Measurements from ENCODE around the gene PIP5K1B. TPM values are rescaled to one million over a fixed set of nuclear protein-coding genes. Genes with fewer than 3 reads are reported as not detected.

The PIP5K1B gene
- total RNA-seq, 1 experiment from 2014 or later = 2.5 TPM

DNA sequence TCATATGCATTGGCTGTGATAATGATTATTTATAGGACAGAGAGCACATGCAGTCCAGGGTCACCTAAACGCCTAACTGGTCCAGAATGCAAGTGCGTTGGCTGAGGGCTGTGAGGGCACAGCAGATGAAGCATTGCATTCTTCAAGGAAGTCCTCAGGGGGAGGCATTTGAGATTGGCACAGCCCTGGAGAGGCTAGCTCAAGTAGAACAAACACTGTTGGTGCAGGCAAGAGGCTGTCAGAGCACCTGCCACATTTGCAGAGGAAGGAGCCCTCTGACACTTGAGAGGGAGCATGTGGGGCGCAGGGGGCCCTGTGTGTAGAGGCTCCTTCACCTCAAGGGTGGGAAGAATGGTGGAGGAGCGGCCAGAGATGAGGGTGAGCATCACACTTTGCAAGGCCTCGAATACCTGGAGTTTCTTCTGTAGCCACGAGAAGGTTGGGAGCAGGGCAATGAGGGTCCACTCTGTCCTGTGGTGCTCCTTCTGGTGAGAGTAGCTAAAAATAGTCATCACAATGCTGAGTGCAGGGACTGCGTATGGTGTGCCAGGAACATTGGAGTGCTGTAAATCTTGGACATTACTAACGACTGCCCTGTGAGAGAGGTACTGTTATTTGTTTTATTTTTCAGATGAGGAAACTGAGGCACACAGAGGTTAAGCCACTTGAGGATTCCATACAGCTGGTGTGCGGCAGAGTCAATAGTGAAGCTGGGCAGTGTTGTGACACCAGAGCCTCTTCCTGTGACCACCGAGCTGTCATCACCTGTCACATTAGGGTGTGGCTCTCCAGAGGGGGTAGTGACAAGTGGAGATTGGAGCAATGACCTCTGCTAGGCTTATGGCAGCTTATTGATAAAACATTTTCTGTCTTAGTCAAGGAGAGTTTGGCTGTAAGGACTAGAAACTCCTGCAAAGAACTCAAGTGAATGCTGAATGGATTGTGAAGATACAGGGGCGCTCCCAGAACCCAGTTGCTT is 100.2 kb downstream of the PIP5K1B start:
- Histone ChIP-seq H2BK20ac (ENCODE audit: low read depth, low read length, poor library complexity, severe bottlenecking) (no peak overlapping the region), H3K4me1 (ENCODE audit: insufficient read depth, low read length) (no peaks in the 10 kb centered on the region), H3K56ac (ENCODE audit: insufficient read length, low read depth, low read length) (no peak overlapping the region), H3K18ac (ENCODE audit: insufficient read length, low read depth, low read length) (no peak overlapping the region), H3K79me2 (ENCODE audit: insufficient read depth, low read length) (no peaks in the 10 kb centered on the region), H3T11ph (ENCODE audit: low read length) (no peak overlapping the region), H2BK12ac (ENCODE audit: insufficient read length, low read depth, low read length) (no peak overlapping the region), H3K9me3 (ENCODE audit: control insufficient read depth, low read depth, low read length) (no peaks in the 10 kb centered on the region), H2AFZ (ENCODE audit: low read length) (no peak overlapping the region), H3K23ac (ENCODE audit: insufficient read length, low read depth, low read length) (no peak overlapping the region), H3K14ac (ENCODE audit: insufficient read depth, low read length) (no peak overlapping the region), H2BK120ac (ENCODE audit: low read depth, low read length, poor library complexity, severe bottlenecking) (no peak overlapping the region), H2AK5ac (ENCODE audit: insufficient read length, low read length) (no peak overlapping the region), H4K91ac (ENCODE audit: insufficient read length, low read depth, low read length) (no peak overlapping the region), H4K5ac (ENCODE audit: insufficient read length, low read depth, low read length) (no peak overlapping the region), H3K9ac (ENCODE audit: extremely low read depth, insufficient read length, low read length) (no peak overlapping the region), H3K23me2 (ENCODE audit: insufficient read length, low read depth, low read length, poor library complexity, severe bottlenecking) (no peaks in the 10 kb centered on the region), H3K4me2 (ENCODE audit: insufficient read depth, insufficient read length, low read length) (no peak overlapping the region), H2BK5ac (ENCODE audit: insufficient read length, low read length) (no peak overlapping the region), H3K4ac (ENCODE audit: low read depth, low read length) (no peak overlapping the region), H3K27ac (ENCODE audit: insufficient read length, low read depth, low read length) (no peak overlapping the region), H3K27me3 (ENCODE audit: insufficient read depth, low read length) (no peaks in the 10 kb centered on the region), H4K20me1 (ENCODE audit: control insufficient read depth, insufficient read depth, insufficient read length) (no peaks in the 10 kb centered on the region), H2BK15ac (ENCODE audit: low read depth, low read length) (no peak overlapping the region), H4K8ac (replicated peaks; ENCODE audit: insufficient read length, low read depth, low read length) (no peak overlapping the region), H3K79me1 (ENCODE audit: insufficient read depth, low read depth, low read length, poor library complexity, severe bottlenecking) (no peaks in the 10 kb centered on the region)
- no peaks in the 10 kb centered on the region for H3K36me3 Mint-ChIP-seq (ENCODE audit: insufficient read depth in 1 of 3, low read depth in 3 of 3)
- H3K27me3 Mint-ChIP-seq (ENCODE audit: low read depth) = no peaks in the 10 kb centered on the region; the same call in 1 of the 2 replicates
- H3K9me3 Mint-ChIP-seq = no peaks in the 10 kb centered on the region
- H3K4me1 Mint-ChIP-seq = peaks cover 2 to 6% of the 10 kb centered on the region in 2 experiments; a peak in 2 of 4 replicates
- TF ChIP-seq, protein P1, sequence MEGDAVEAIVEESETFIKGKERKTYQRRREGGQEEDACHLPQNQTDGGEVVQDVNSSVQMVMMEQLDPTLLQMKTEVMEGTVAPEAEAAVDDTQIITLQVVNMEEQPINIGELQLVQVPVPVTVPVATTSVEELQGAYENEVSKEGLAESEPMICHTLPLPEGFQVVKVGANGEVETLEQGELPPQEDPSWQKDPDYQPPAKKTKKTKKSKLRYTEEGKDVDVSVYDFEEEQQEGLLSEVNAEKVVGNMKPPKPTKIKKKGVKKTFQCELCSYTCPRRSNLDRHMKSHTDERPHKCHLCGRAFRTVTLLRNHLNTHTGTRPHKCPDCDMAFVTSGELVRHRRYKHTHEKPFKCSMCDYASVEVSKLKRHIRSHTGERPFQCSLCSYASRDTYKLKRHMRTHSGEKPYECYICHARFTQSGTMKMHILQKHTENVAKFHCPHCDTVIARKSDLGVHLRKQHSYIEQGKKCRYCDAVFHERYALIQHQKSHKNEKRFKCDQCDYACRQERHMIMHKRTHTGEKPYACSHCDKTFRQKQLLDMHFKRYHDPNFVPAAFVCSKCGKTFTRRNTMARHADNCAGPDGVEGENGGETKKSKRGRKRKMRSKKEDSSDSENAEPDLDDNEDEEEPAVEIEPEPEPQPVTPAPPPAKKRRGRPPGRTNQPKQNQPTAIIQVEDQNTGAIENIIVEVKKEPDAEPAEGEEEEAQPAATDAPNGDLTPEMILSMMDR (conservative IDR thresholded peaks at IDR 0.05) = no peak
- no peak overlapping the region for H3K4me3 Mint-ChIP-seq
- no CpG with 5 or more reads among the region's 11 CpGs for WGBS (ENCODE audit: extremely low coverage, insufficient read length, low lambda C conversion rate)
- no peak for DNase-seq
- H3K27ac Mint-ChIP-seq = no peak overlapping the region; a peak in 1 of 7 replicates
